ENCODE results near the gene ZNF213.

DNA sequence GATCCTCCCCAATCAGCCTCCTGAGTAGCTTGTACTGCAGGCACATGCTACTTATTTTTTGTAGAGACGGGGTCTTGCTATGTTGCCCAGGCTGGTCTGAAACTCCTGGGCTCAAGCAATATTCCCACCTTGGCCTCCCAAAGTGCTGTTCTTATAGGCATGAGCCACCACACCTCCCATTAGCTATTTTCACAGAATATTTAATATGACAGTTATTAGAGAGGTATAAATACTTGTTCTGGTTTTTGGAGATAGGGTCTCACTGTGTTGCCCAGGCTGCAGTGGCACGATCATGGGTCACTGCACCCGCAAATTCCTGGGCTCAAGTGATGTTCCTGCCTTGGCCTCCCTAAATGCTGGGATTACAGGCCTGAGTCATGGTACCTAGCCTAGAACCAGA lies 21.1 kb downstream of the ZNF213 start:
- no peak for TF ChIP-seq CTCF (IDR thresholded peaks at IDR 0.05 in 8 of 11, conservative IDR thresholded peaks at IDR 0.05 in 3 of 11)
- no peak for TF ChIP-seq POLR2AphosphoS5 (IDR thresholded peaks at IDR 0.05)
- TF ChIP-seq POLR2A (IDR thresholded peaks at IDR 0.05), result no peak
